Stimulated activated CD4-positive, alpha-beta T cell treated with anti-CD3 and anti-CD28 coated beads, Interleukin-12 subunit alpha, Interleukin-12 subunit beta, amount 100 ng/mL, for 24 hours (primary cell): Measurements from ENCODE around the gene FBXO11.

Experiments
- DNase-seq, 2 experiments: peaks; one replicate each; pipeline ENCODE4 v3.0.0-alpha.2; 2020; ENCODE audit warnings: low read depth in 2 of 2

The FBXO11 gene

DNA sequence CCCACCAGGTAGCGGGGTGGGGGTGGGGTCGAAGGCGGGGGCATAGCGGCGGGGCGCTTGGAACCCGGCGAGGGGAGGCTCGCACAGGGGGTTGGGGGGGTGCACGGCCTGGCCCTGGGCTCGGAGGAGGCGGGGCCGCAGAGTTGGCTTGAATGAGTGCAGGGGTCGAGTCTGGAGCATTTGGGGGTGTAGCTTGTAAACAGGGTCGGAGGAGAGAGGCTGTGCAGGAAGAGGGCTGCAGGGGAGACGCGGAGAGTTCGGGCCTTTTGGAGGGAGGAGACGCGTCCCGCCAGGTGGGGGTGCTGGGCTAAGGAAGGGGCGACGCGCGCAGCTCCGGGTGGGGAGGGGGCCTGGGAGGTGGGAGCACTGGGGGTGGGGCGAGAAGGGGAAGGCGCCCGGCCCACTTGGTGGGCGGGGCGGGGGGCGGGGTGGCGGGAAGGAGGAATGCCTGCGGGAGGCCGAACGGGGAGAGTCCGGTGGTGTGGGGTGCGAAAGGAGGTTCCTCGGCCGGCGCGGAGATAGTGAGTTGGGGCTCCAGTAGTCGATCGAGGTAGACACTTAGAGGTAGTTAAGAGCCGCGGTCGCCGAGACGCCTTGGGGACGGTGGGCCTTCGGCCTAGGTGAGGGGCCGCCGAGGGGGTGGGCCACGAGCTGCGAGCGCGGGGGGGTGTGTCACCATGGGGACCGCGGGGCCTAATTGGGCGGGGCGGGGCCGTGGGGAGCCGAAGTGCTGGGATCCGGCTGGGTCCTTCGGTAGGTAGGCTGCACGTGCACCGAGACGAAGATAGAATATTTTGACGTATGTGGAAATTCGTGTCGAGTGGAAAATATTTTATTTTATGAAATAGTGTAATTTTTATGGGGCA lies 122.6 kb downstream of the FBXO11 start:
- DNase-seq = peak; percentile 31 to 64

DNA sequence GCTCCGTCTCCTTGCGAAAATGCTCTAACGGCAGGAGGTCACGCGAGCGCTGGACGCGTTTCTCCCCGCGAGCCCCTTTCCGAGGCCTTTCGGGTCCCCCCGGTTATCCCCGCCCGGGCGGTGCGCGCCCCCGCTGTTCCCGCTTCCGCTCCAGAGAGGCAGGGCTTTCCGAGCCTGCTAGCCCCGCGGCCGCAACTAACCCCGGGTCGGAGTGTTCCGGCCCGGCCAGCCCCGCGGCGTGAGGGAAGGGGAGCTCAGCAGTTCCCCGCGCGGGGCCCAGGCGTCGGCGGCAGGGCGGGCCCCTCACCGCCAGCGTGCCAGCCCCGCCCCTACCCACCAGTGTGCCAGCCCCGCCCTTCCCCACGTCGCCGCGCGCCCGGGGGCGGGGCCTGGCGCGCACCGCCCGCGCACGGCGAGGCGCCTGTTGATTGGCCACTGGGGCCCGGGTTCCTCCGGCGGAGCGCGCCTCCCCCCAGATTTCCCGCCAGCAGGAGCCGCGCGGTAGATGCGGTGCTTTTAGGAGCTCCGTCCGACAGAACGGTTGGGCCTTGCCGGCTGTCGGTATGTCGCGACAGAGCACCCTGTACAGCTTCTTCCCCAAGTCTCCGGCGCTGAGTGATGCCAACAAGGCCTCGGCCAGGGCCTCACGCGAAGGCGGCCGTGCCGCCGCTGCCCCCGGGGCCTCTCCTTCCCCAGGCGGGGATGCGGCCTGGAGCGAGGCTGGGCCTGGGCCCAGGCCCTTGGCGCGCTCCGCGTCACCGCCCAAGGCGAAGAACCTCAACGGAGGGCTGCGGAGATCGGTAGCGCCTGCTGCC lies 123.4 kb downstream of the FBXO11 start, which contains the start of gene MSH6:
Gene MSH6 (plus strand): TSS at position 475 of the 815 bp plus-strand sequence. CDS start 89 bp downstream, at position 564.
- DNase-seq = peak; percentile 78 to 80

DNA sequence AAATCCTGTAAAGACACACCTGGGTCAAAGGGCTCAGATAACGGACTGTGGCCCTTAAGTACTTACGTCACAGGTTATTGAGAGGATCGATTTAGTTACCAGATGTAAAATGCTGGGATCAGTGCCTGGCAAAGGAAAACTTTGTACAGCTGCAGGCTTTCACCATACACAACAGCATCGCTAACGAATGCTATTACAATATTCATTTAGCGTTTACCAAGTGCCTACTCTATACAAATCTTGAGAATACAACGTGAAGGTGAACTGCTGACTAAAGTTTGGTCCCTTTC lies 124.0 kb downstream of the FBXO11 start:
- DNase-seq = no peak

DNA sequence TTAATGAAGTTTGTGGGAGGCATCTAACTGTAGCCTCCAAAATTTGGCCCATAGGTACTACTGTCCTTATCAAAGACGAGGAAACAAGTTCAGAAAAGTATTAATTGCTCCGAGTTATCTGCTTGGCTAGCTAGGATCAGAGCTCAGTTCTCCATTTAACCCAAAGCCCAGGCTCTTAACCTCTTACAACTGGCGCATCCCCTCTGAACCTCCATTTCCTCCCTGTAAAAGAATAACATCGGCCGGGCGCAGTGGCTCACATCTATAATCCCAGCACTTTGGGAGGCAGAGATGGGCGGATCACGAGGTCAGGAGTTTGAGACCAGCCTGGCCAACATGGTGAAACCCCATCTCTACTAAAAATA lies 126.9 kb downstream of the FBXO11 start:
- no peak for DNase-seq

DNA sequence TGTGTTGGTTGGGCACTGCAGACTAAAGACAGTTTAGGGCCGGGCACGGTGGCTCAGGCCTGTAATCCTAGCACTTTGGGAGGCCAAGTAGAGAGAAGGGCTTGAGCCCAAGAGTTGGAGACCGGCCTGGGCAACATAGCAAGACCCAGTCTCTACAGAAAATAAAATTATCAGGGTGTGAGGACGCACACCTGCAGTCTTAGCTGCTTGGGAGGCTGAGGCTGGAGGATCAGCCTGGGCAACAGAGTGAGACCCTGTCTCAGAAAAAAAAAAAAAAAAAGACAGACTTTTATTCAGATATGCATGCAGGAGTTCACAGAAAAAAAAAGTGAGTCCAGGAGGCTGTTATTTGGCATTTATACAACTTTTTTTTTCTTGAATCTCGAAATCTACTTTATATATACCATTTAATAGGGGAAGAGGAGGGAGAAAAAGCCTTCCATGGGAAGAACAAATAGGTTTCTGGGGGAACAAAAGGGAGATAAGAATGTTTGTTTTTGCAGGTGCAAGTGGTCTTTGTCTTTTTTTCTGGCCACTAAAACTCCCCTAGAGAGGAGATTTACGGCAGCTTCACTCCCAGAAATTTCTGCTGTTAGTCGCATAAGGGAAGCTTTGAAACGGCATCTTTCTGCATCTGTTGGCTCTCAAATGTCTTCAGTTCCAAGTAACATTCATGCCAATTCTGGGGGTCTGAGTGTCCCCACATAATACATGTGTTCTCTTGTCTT lies 127.4 kb downstream of the FBXO11 start:
- DNase-seq = no peak

DNA sequence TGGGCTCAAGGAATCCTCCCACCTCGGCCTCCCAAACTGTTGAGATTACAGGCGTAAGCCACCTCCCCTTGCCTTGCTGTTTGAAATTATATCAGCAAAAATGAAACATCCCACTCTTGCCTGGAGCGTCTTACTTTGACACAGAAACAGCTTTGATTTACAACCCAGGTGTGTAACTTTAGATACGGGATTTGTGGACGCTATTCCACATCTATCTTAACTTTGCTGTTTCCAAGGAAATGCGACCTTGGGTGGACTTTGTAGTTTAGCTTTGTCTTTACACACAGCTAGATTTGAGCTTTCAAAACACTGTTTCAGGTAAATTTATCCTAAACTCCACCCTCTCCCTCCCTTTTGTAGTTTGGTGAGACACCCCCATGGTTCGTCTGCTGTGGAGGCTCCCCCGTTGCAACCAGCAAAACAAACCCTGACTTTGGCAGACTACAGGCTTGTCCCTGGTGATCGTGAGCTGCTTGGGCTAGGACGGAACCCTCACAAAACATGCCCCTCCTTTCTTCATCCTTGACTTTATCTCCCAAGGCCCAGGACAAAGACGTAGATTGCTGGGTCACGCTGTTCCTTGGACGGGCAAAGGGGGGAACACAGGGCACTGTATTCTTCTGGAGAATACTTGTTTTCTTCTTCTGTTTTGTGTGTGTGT lies 128.9 kb downstream of the FBXO11 start:
- no peak for DNase-seq

DNA sequence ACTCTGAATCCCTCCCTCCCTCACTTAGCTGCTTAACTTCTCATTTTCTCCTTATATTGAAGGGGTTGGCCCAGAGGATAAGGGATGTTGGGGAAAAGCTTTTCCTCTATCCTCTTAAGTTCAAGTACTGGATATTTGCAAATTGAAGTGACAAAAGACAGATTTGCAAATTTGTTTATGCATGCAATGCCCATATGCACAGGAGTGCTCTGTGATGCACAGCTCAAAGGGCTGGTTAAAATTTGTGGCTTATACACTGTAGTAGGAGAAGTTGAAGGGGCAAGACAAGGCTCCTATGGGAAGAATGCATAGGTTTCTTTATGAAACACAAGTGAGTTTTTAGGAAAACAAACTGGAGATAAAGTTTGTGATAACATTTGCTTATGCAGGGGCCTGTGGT lies 131.7 kb downstream of the FBXO11 start:
- no peak for DNase-seq

DNA sequence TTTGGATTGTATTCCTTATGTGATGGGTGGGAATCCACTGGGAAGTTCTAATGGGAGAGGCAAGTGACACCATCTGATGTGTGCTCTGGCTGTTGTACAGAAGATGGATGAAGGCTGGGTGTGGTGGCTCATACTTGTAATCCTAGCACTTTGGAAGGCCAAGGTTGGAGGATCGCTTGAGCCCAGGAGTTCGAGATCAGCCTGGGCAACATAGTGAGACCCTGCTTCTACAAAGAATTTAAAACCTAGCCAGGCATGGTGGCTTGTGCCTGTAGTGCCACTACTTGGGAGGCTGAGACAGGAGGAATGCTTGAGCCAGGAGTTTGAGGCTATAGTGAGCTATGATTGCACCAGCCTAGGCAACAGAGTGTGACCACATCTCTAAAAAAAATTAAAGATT lies 134.0 kb downstream of the FBXO11 start:
- no peak for DNase-seq

DNA sequence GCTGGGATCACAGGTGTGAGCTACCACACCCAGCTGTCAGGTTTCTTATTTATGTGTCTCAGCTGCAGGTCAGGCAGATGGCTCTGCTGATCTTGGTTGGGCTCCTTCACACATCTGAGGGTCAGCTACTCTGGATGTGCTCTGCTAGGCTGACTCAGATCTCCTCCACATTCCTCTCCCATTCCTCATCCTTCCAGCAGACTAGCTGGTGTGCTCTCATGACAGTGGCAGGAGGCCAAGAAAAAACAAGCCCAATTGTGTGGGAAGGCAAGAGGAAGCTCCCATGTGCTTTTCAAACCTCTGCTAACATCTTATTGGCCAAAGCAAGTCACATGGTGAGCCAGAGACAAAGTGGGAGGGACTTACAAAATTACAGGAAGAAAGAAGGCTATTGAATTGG lies 135.1 kb downstream of the FBXO11 start:
- DNase-seq = no peak

DNA sequence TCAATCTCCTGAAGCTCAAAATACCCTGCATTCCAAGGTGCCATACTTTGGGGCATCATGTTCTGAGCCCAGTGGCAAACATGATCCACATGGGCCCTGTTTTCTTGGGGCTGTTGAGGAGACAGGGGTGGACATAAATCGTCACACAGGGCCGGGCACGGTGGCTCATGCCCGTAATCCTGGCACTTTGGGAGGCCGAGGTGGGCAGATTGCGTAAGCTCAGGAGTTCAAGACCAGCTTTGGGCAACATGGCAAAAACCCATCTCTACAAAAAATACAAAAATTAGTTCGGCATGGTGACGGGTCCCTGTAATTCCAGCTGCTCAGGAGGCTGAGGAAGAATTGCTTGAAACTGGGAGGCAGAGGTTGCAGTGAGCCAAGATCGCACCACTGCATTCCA lies 137.0 kb downstream of the FBXO11 start:
- no peak for DNase-seq

DNA sequence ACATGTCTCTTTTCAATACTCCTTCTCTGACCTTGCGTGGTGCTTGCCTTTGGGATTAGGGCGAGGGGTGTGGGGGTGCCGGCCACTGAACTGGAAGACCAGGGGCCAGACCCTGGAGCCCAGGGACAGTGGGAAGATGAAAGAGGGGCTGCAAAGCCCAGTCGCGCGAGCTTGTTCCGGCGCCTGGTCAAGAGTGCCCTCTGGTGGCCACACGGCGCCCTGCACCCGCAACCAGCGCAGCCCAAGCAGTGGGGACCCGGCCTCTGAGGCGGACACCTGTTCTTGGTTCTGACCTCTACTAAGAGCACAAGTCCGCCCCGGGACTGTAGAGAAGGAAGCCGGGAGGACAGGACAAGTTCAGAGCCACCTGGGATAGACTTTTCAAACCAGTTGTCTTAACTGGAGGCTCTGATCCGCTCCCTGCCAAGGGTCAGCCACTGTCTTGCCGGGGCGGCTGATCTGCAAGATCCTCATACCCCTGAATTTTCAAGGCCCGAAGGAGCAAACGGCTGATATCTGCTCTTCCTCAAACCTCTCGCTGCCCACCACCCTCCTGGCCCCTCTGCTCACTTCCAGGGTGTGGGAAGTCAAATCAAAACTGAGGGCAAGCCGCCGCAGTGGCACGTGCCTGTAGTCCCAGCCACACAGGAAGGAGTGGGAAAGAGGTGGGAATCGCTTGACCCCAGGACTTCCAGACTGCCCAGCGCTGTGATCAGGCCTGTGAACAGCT lies 138.3 kb downstream of the FBXO11 start:
- peak; percentile 51 to 66 for DNase-seq

DNA sequence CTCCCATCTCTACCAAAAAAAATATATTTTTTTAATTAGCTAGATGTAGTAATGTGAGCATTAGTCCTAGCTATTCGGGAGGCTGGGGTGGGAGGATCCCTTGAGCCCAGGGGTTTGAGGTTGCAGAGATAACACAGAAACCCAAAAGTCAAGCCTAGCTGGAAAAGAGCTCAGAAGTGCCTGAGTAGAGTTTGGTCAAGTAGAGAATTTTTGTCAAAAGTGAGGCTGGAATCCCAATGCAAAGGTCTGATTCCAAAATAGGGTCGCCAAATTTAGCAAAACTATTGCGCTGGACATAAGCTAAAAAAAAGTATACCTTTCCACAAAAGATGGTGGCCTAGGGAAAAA lies 138.8 kb downstream of the FBXO11 start:
- DNase-seq = no peak

DNA sequence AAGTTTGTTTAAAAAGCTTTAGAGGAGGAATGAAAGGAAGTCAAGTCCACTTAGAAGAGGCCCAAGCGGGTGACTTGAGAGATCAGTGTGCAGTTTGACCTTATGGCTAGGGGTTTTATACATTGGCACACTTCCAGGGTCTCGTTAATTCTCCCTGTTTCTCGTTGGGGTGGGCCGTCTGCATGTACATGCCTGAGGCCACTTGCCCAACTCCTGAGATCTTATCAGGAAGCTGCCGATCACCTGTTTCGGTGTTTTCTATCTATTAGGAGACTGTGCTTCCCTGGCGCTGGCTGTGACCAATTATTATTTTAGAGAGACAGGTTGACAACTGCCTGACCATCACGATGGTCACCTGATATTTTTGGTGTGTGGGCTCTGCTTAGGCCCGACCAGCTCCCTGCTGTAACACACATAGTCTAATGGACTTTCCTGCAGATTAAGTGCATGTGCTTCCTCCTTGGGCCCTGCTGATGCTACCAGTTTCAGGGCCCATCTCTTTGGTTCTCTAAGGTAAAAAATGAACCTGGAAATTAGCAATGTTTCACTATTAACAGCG lies 154.4 kb downstream of the FBXO11 start:
- DNase-seq = no peak

DNA sequence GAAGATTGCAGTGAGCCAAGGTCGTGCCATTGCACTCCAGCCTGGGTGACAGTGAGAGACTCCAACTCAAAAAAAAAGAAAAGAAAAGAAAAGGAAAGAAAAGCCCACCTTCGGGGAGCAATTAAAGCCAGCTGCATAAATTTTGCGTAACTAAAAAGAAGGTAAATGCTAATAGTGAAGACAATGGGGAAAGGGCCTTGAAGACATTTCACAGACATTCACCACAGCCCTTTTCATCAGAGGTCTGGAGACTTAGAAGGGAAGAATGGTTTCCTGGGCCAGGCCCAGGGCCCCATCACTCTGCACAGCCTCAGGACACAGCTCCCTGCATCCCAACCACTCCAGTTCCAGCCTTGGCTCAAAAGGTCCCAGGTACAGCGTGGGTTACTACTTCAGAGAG lies 158.4 kb downstream of the FBXO11 start:
- DNase-seq = no peak

DNA sequence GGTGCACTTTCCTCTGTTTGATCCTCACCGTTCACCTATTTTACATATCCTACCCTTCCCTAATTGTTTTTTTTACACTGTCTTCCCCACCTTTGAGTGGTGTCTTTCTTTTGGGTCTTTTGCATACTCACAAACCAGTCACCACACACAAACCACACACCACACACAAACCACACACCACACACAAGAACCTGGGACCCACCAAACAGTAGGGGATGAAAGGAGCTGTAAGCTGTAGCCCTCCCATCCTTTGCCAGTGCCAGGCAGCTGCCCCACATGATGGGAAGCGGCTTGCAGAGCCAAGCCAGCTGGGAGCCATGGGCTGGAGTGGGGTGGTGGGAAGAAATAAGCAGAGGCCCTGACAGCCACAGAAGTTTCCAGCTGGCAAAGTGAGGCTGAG lies 162.2 kb downstream of the FBXO11 start:
- no peak for DNase-seq

DNA sequence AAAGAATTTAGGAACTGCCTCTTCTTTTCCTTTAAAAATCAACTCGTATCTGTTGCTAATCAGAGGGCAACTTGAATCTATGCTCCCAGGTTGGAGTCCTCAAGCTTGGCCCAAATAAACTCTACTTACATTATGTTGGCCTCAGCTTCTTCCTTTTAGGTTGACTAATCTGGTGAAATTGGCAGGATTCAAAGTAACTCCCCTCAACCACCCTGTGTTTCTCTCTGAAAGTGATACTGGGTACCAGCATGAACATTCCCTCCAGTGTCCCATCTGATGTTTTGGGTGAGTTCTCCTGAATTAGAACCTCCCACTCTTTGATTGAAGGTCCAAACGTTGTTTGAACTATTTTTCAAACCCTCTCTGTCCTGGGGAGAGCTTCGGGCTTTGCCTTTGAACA lies 164.7 kb downstream of the FBXO11 start:
- no peak for DNase-seq

DNA sequence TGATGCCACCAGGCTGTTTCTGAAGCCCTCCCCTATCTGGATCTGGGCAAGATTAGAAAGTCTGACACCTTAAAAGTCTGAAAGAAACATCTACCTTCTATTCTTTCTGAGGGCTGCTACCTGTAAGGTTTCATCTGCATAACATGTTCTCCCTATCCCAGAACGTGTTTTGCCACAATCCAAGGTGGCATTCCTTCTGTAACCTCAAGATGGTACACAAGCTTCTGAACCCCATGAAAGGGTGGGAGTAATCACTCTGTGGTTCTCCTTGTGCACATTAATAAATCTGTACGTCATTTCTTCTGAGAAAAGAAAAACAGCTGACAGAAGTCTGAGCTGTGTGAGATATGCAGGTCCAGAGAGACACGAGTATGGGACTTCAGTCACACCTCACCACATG lies 165.2 kb downstream of the FBXO11 start:
- no peak for DNase-seq
